HepG2 (cell line): ENCODE measurements around the gene SLC48A1. TPM values are rescaled to one million over a fixed set of nuclear protein-coding genes. Genes with fewer than 3 reads are reported as not detected.

Source experiments
- ARID3A ChIP-seq: IDR thresholded peaks from 2 replicates; pipeline ENCODE4 v1.6.1; 2012; ENCODE audit warnings: low read depth, low read length, improper control_type of control experiment
- ATAD3A ChIP-seq: sonication (generic); formaldehyde crosslinking; IDR thresholded peaks from 2 replicates; pipeline ENCODE4 v1.4.0; 2020; ENCODE audit warnings: missing genetic modification reagents
- CREM ChIP-seq, 2 experiments: sonication (generic) in 1 of 2; formaldehyde crosslinking in 1 of 2; IDR thresholded peaks; 2 replicates each; pipeline versions ENCODE4 v1.4.0 to v1.6.1; 2016 to 2020; ENCODE audit warnings: antibody characterized with exemption in 1 of 2, mild to moderate bottlenecking in 1 of 2, missing genetic modification reagents in 1 of 2
- FOXK2 ChIP-seq: fragments of 450-650 bp; IDR thresholded peaks from 2 replicates; pipeline ENCODE4 v1.6.1; 2016
- GATAD2A ChIP-seq: IDR thresholded peaks from 2 replicates; pipeline ENCODE4 v1.6.1; 2016
- IRF9 ChIP-seq: sonication (generic); formaldehyde crosslinking; IDR thresholded peaks from 2 replicates; pipeline ENCODE4 v1.8.0; 2022; ENCODE audit warnings: missing genetic modification reagents, mild to moderate bottlenecking, borderline replicate concordance
- KAT8 ChIP-seq: IDR thresholded peaks from 2 replicates; pipeline ENCODE4 v1.6.1; 2016; ENCODE audit warnings: missing genetic modification reagents, missing compliant biosample characterization
- MIXL1 ChIP-seq: IDR thresholded peaks from 2 replicates; pipeline ENCODE4 v1.6.1; 2016
- MYNN ChIP-seq: sonication (generic); formaldehyde crosslinking; IDR thresholded peaks from 2 replicates; pipeline ENCODE4 v1.4.0; 2020; ENCODE audit warnings: mild to moderate bottlenecking, low read depth, missing genetic modification reagents
- NCOR1 ChIP-seq: fragments of 200-600 bp; sonication (generic); IDR thresholded peaks from 2 replicates; pipeline ENCODE4 v1.7.0; 2017; ENCODE audit warnings: antibody characterized with exemption, low read length, borderline replicate concordance
- NPAS2 ChIP-seq: sonication (generic); formaldehyde crosslinking; IDR thresholded peaks from 2 replicates; pipeline ENCODE4 v1.8.0; 2022; ENCODE audit warnings: mild to moderate bottlenecking, missing genetic modification reagents, borderline replicate concordance
- PAF1 ChIP-seq: IDR thresholded peaks from 2 replicates; pipeline ENCODE4 v1.6.1; 2016; ENCODE audit warnings: missing genetic modification reagents, missing compliant biosample characterization
- PHF21A ChIP-seq: sonication (generic); formaldehyde crosslinking; IDR thresholded peaks from 2 replicates; pipeline ENCODE4 v1.5.0; 2020; ENCODE audit warnings: mild to moderate bottlenecking, missing genetic modification reagents
- POLR2A ChIP-seq, 2 experiments: IDR thresholded peaks; 2 replicates each; pipeline ENCODE4 v1.6.1; 2011; ENCODE audit warnings: low read depth in 2 of 2, low read length in 2 of 2, mild to moderate bottlenecking in 1 of 2, moderate library complexity in 1 of 2; ENCODE audit not compliant: insufficient read depth in 1 of 2
- REL ChIP-seq: sonication (generic); formaldehyde crosslinking; conservative IDR thresholded peaks from 2 replicates; pipeline ENCODE4 v1.8.0; 2022; ENCODE audit warnings: mild to moderate bottlenecking, missing genetic modification reagents, moderate library complexity
- SRSF1 ChIP-seq: fragments of 200-400 bp; formaldehyde crosslinking; optimal IDR thresholded peaks from 2 replicates; pipeline ENCODE3; 2017; ENCODE audit warnings: mild to moderate bottlenecking, low read depth, low read length, moderate library complexity
- SSRP1 ChIP-seq: IDR thresholded peaks from 2 replicates; pipeline ENCODE4 v1.6.1; 2016; ENCODE audit warnings: control low read depth
- ZBTB8A ChIP-seq: sonication (generic); formaldehyde crosslinking; IDR thresholded peaks from 2 replicates; pipeline ENCODE4 v1.4.0; 2020; ENCODE audit warnings: mild to moderate bottlenecking, low read depth, missing genetic modification reagents, borderline replicate concordance
- ZGPAT ChIP-seq: IDR thresholded peaks from 2 replicates; pipeline ENCODE4 v1.6.1; 2016; ENCODE audit warnings: mild to moderate bottlenecking
- ZNF331 ChIP-seq: sonication (generic); formaldehyde crosslinking; IDR thresholded peaks from 2 replicates; pipeline ENCODE4 v1.4.0; 2020; ENCODE audit warnings: missing genetic modification reagents
- ZNF550 ChIP-seq: sonication (generic); formaldehyde crosslinking; IDR thresholded peaks from 2 replicates; pipeline ENCODE4 v1.4.0; 2020; ENCODE audit warnings: mild to moderate bottlenecking, missing genetic modification reagents, borderline replicate concordance
- ZNF607 ChIP-seq: sonication (generic); formaldehyde crosslinking; IDR thresholded peaks from 2 replicates; pipeline ENCODE4 v1.5.1; 2020; ENCODE audit warnings: missing genetic modification reagents, mild to moderate bottlenecking, borderline replicate concordance
- ZNF709 ChIP-seq: sonication (generic); formaldehyde crosslinking; IDR thresholded peaks from 2 replicates; pipeline ENCODE4 v1.5.0; 2020; ENCODE audit warnings: mild to moderate bottlenecking, missing genetic modification reagents
- ZSCAN12 ChIP-seq: sonication (generic); formaldehyde crosslinking; IDR thresholded peaks from 2 replicates; pipeline ENCODE4 v1.9.0; 2021; ENCODE audit warnings: mild to moderate bottlenecking, missing genetic modification reagents
- polyA plus RNA-seq, 8 experiments: library from polyadenylated mRNA; depleted of rRNA in 3 of 8; stranded (reverse) in 7 of 8; unstranded in 1 of 8; fragments of >200 nt; fragmentation: Illumina TruSeq in 4 of 8; extraction: Trizol in 4 of 8; gene quantifications; 2 replicates each; pipeline versions ENCODE4 v1.2.1 to v1.2.3, GENCODE V29; 2011 to 2016; ENCODE audit warnings: low read depth in 4 of 8, missing spikeins in 1 of 8, mixed read lengths in 1 of 8; ENCODE audit not compliant: insufficient read depth in 1 of 8
- total RNA-seq, 5 experiments: library from RNA; depleted of rRNA; stranded (reverse); fragments of >200 nt; fragmentation: Illumina TruSeq; extraction: Trizol; gene quantifications; 2 replicates each; pipeline ENCODE4 v1.2.3, GENCODE V29; 2016; ENCODE audit warnings: low read depth in 1 of 5

Gene SLC48A1
- total and polyA plus RNA-seq, 2 of the 13 experiments (the other 11 are each of a cell fraction or from before 2014, with no cell fraction given): 2.2 to 3.7 TPM

GRCh38 chr12:47820631-47821345, 47.8 kb downstream of the SLC48A1 start (continued):
- TF ChIP-seq CREM (IDR thresholded peaks at IDR 0.05) (no peak), CREM (CRISPR knock-in tag; IDR thresholded peaks at IDR 0.05) (no peak), ZNF709 (CRISPR knock-in tag) (no peak), KAT8 (CRISPR knock-in tag) (0 out of 2 replicates have a peak, but pooled peaks have one; percentile 20), ZGPAT (CRISPR knock-in tag) (no peak), PAF1 (no peak), SSRP1 (CRISPR knock-in tag) (no peak; the same call in 1 of the 2 replicates), SRSF1 (no peak), ZSCAN12 (CRISPR knock-in tag) (no peak), MIXL1 (no peak), PHF21A (CRISPR knock-in tag) (0 out of 2 replicates have a peak, but pooled peaks have one; percentile 33), ATAD3A (CRISPR knock-in tag) (no peak), ZNF550 (CRISPR knock-in tag) (no peak), MYNN (CRISPR knock-in tag) (no peak), REL (CRISPR knock-in tag) (no peak), ZNF607 (CRISPR knock-in tag) (no peak), ZBTB8A (CRISPR knock-in tag) (no peak), IRF9 (CRISPR knock-in tag) (no peak), ZNF331 (CRISPR knock-in tag) (peak; percentile 6; the same call in 1 of the 2 replicates), FOXK2 (no peak), ARID3A (peak; percentile 31; the same call in 1 of the 2 replicates), NPAS2 (CRISPR knock-in tag) (no peak), NCOR1 (no peak), POLR2A (IDR thresholded peaks at IDR 0.05; ENCODE audit: insufficient read depth in 1 of 2, low read depth in 2 of 2, low read length in 2 of 2) (no peak), GATAD2A (CRISPR knock-in tag) (peak; percentile 10; the same call in 1 of the 2 replicates)
